SK-N-SH (cell line): Measurements from ENCODE around the gene CDKAL1.

ENCODE experiments used
- GABPA ChIP-seq: IDR thresholded peaks from 2 replicates; pipeline ENCODE4 v1.4.0; 2012; ENCODE audit warnings: low read depth, mild to moderate bottlenecking
- JUND ChIP-seq: IDR thresholded peaks from 2 replicates; pipeline ENCODE4 v1.4.0; 2012
- RFX5 ChIP-seq: IDR thresholded peaks from 2 replicates; pipeline ENCODE4 v1.6.1; 2012; ENCODE audit warnings: mild to moderate bottlenecking, improper control_type of control experiment, low read length
- TF ChIP-seq, protein P1 (sequence below): fragments of 200-600 bp; sonication (generic); IDR thresholded peaks from 2 replicates; pipeline ENCODE4 v1.6.1; 2017; ENCODE audit warnings: antibody characterized with exemption, mild to moderate bottlenecking, moderate library complexity
- TF ChIP-seq, protein P2 (sequence below): IDR thresholded peaks from 2 replicates; pipeline ENCODE4 v1.4.0; 2012; ENCODE audit warnings: low read depth

DNA sequence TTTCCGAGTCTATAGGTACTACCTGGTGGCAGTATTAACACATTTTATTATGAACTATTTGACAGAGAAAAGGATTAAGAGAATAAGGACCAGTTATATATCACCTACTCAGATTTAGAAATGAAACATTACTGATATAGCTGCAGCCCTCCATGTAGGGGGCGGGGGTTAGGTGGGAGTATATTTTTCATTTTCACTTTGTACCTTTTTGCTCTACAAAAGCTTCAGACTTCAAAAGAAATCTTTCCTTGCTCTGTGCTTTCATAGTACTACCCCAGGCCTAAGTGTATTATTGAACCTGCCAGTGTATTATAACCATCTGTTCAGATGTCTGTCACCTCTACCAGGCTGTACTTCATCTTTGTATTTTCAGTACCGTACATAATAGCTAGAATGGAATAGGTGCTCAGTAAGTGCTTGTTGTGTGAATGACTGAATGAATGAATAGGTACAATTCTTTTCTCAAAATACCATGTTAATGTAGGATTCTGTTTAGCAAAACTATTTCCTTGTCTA, 43.0 kb downstream of the CDKAL1 start:
- TF ChIP-seq, protein P1, sequence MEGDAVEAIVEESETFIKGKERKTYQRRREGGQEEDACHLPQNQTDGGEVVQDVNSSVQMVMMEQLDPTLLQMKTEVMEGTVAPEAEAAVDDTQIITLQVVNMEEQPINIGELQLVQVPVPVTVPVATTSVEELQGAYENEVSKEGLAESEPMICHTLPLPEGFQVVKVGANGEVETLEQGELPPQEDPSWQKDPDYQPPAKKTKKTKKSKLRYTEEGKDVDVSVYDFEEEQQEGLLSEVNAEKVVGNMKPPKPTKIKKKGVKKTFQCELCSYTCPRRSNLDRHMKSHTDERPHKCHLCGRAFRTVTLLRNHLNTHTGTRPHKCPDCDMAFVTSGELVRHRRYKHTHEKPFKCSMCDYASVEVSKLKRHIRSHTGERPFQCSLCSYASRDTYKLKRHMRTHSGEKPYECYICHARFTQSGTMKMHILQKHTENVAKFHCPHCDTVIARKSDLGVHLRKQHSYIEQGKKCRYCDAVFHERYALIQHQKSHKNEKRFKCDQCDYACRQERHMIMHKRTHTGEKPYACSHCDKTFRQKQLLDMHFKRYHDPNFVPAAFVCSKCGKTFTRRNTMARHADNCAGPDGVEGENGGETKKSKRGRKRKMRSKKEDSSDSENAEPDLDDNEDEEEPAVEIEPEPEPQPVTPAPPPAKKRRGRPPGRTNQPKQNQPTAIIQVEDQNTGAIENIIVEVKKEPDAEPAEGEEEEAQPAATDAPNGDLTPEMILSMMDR = no peak
- TF ChIP-seq RFX5 (no peak), JUND (no peak), GABPA (no peak)
- TF ChIP-seq, protein P2, sequence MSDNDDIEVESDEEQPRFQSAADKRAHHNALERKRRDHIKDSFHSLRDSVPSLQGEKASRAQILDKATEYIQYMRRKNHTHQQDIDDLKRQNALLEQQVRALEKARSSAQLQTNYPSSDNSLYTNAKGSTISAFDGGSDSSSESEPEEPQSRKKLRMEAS = no peak
